IMR-90 (cell line): ENCODE results near the gene CLDN6. TPM values are rescaled to one million over a fixed set of nuclear protein-coding genes. Genes with fewer than 3 reads are reported as not detected.
A peak's percentile ranks its signal among the peaks of the same experiment; 100 is the strongest.

Experiments
- ATAC-seq: fragments of 200-7000 bp; cut with Tn5 transposase; 2 replicates; pipeline ENCODE4 v1.9.1; 2020; ENCODE audit warnings: low read depth, mild to moderate bottlenecking, moderate library complexity
- BruUV-seq: library from RNA; stranded (reverse); fragments of 400-500 nt; replicated peaks from 2 replicates; lab custom pipeline; 2021; lab: Mats Ljungman, UMichigan
- CTCF ChIA-PET: fragments of 300-600 bp; formaldehyde crosslinking; extraction: SDS; loops from one replicate; lab custom pipeline; 2021; ENCODE audit warnings: antibody characterized with exemption; lab: Yijun Ruan, JAX
- POLR2A ChIA-PET: fragments of 300-600 bp; sonication (Branson Sonifier 250); formaldehyde crosslinking; loops from one replicate; lab custom pipeline; 2022; ENCODE audit warnings: antibody characterized with exemption; ENCODE audit not compliant: unreplicated experiment; lab: Charles Lee
- DNase-seq: peaks from one replicate; pipeline ENCODE4 v3.0.0; 2013
- H2AFZ ChIP-seq: replicated peaks from 2 replicates; pipeline ENCODE3; 2013; ENCODE audit warnings: low read length, mild to moderate bottlenecking; ENCODE audit not compliant: poor library complexity
- H2AK5ac ChIP-seq: 2 replicates; pipeline ENCODE4 v1.6.1; 2013; ENCODE audit warnings: low read depth, low read length, inconsistent platforms
- H2AK9ac ChIP-seq: replicated peaks from 2 replicates; pipeline ENCODE3; 2013; ENCODE audit warnings: mild to moderate bottlenecking, low read depth, low read length, moderate library complexity; ENCODE audit not compliant: poor library complexity
- H2BK120ac ChIP-seq: 2 replicates; pipeline ENCODE4 v1.6.1; 2013; ENCODE audit warnings: low read depth, low read length, inconsistent platforms
- H2BK15ac ChIP-seq: 3 replicates; pipeline ENCODE4 v1.6.1; 2013; ENCODE audit warnings: low read depth, low read length, inconsistent platforms
- H2BK20ac ChIP-seq: 2 replicates; pipeline ENCODE4 v1.6.1; 2013; ENCODE audit warnings: low read depth, mild to moderate bottlenecking, inconsistent platforms, low read length, moderate library complexity
- H2BK5ac ChIP-seq: 2 replicates; pipeline ENCODE4 v1.6.1; 2013; ENCODE audit warnings: mild to moderate bottlenecking, low read depth, low read length, inconsistent platforms; ENCODE audit not compliant: poor library complexity, severe bottlenecking
- H3K14ac ChIP-seq: replicated peaks from 2 replicates; pipeline ENCODE4 v1.6.1; 2013; ENCODE audit warnings: low read depth, low read length, inconsistent platforms
- H3K18ac ChIP-seq: 2 replicates; pipeline ENCODE4 v1.6.1; 2013; ENCODE audit warnings: low read depth, low read length, control low read depth
- H3K23ac ChIP-seq: 2 replicates; pipeline ENCODE4 v1.6.1; 2013; ENCODE audit warnings: low read depth, low read length, inconsistent platforms
- H3K27ac ChIP-seq: 2 replicates; pipeline ENCODE4 v1.5.1; 2013; ENCODE audit warnings: mild to moderate bottlenecking, control low read depth, low read length; ENCODE audit not compliant: insufficient read depth
- H3K27me3 ChIP-seq: 2 replicates; pipeline ENCODE4 v1.6.1; 2013; ENCODE audit warnings: low read length; ENCODE audit not compliant: control insufficient read depth, insufficient read depth
- H3K36me3 ChIP-seq: 2 replicates; pipeline ENCODE4 v1.6.1; 2013; ENCODE audit warnings: low read length, mixed read lengths; ENCODE audit not compliant: control insufficient read depth, insufficient read depth
- H3K4ac ChIP-seq: 2 replicates; pipeline ENCODE4 v1.6.1; 2013; ENCODE audit warnings: low read depth, low read length, inconsistent platforms
- H3K4me1 ChIP-seq: 2 replicates; pipeline ENCODE4 v1.6.1; 2013; ENCODE audit warnings: low read length, mixed read lengths; ENCODE audit not compliant: control insufficient read depth, insufficient read depth
- H3K4me2 ChIP-seq: 2 replicates; pipeline ENCODE4 v1.6.1; 2013; ENCODE audit warnings: low read depth, mild to moderate bottlenecking, control low read depth, low read length, moderate library complexity
- H3K4me3 ChIP-seq: 2 replicates; pipeline ENCODE4 v1.5.1; 2013; ENCODE audit warnings: low read depth, mild to moderate bottlenecking, control low read depth, low read length, moderate library complexity; ENCODE audit not compliant: insufficient read depth
- H3K56ac ChIP-seq: 2 replicates; pipeline ENCODE4 v1.6.1; 2013; ENCODE audit warnings: low read length, inconsistent platforms; ENCODE audit not compliant: insufficient read depth; ENCODE audit errors: extremely low read depth
- H3K79me1 ChIP-seq, 2 experiments: 2 replicates each; pipeline ENCODE4 v1.6.1; 2013; ENCODE audit warnings: low read length in 2 of 2, inconsistent platforms in 1 of 2, low read depth in 1 of 2
- H3K9ac ChIP-seq: 2 replicates; pipeline ENCODE4 v1.6.1; 2013; ENCODE audit warnings: low read depth, low read length, control low read depth
- H3K9me1 ChIP-seq: 2 replicates; pipeline ENCODE4 v1.6.1; 2013; ENCODE audit warnings: low read length, inconsistent platforms; ENCODE audit not compliant: insufficient read depth
- H3K9me3 ChIP-seq: 2 replicates; pipeline ENCODE4 v1.6.1; 2013; ENCODE audit warnings: low read length; ENCODE audit not compliant: control insufficient read depth, insufficient read depth
- H4K20me1 ChIP-seq: 2 replicates; pipeline ENCODE4 v1.6.1; 2013; ENCODE audit warnings: low read length, inconsistent platforms; ENCODE audit not compliant: insufficient read depth
- H4K5ac ChIP-seq: 2 replicates; pipeline ENCODE4 v1.6.1; 2013; ENCODE audit warnings: mild to moderate bottlenecking, low read depth, low read length, control low read depth
- H4K8ac ChIP-seq, 2 experiments: 2 replicates each; pipeline ENCODE4 v1.6.1; 2013; ENCODE audit warnings: low read depth in 2 of 2, low read length in 2 of 2, control low read depth in 1 of 2, inconsistent platforms in 1 of 2
- H4K91ac ChIP-seq: 2 replicates; pipeline ENCODE4 v1.6.1; 2013; ENCODE audit warnings: low read depth, low read length, inconsistent platforms; ENCODE audit not compliant: insufficient read depth
- FOS ChIP-seq: fragments of 150-350 bp; IDR thresholded peaks from 2 replicates; pipeline ENCODE4 v1.6.1; 2016; ENCODE audit warnings: low read depth, low read length
- RCOR1 ChIP-seq: IDR thresholded peaks from 2 replicates; pipeline ENCODE4 v1.6.1; 2012; ENCODE audit warnings: mild to moderate bottlenecking, low read length, improper control_type of control experiment; ENCODE audit not compliant: insufficient replicate concordance
- WGBS, 2 experiments: methylation state at CpG; one replicate each; pipeline versions ENCODE4 v1.1.5 to v1.1.7; 2013; ENCODE audit warnings: missing lambda C conversion rate in 2 of 2; ENCODE audit not compliant: insufficient read length in 1 of 2; ENCODE audit errors: extremely low coverage in 2 of 2; 5-methylcytosine and 5-hydroxymethylcytosine counted together
- dilution Hi-C: fragments of 300-500 bp; cut with HindIII; formaldehyde crosslinking; loops from one replicate; pipeline ENCODE4 v1.14.3; 2018; ENCODE audit warnings: low sequenced_read_pairs; ENCODE audit not compliant: unreplicated experiment
- in situ Hi-C: fragments of 300-500 bp; cut with MboI; formaldehyde crosslinking; loops from 3 replicates; pipeline ENCODE4 v1.14.3; 2019; ENCODE audit warnings: low sequenced_read_pairs, inconsistent platforms, mixed read lengths
- intact Hi-C: fragments of 100-400 bp; cut with micrococcal nuclease; formaldehyde crosslinking; loops from 2 replicates; pipeline ENCODE4 v1.10.0; 2022
- polyA plus RNA-seq, 3 experiments: library from polyadenylated mRNA; depleted of rRNA; stranded (reverse); fragments of >200 nt; gene quantifications; 2 replicates each; pipeline ENCODE4 v1.2.3, GENCODE V29; 2012; ENCODE audit warnings: low replicate concordance in 1 of 3
- total RNA-seq: library from RNA; depleted of rRNA; stranded (reverse); fragments of >200 nt; gene quantifications from 2 replicates; pipeline ENCODE4 v1.2.3, GENCODE V29; 2012

CLDN6 gene
- total and polyA plus RNA-seq, 2 of the 4 experiments (the other 2 are of a cell fraction): 0.14 TPM; not detected in 1

DNA sequence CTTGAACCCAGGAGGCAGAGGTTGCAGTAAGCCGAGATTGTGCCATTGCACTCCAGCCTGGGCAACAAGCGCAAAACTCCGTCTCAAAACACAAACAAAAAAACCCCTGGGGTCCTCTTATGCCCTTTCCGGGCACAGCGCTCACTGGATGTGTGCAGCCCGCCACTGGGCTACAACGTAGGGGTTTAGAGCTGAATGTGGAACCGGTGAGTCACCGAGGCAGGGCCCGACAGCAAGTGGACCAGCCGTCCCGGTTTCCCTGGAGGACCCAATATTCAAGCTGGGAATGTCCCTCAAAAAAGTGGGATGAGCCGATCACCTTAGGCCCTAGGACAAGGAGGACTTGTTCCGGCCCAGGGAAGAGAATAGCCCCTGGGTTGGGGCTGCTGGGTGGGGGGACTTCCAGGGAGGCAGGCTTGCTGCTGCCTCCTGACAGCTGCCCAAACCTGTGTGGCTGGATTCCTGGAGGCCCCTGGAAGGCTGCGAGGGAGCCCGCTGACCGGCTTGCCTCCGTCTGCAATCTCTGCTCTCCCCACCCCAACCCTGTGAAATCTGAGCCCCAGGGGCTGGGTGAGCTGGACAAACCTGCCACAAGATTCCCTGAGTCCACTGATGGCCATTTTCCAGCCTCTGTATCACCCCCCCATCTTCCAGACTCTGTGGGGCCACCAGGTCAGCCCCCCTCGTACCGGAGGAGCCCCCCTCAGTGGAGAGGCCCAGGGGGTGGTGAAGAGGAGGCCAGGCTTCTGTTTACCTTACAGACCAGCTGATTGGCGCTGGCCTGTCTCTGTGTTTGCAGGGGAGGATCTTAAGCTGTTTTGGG lies 8.2 kb downstream of the CLDN6 start:
- Histone ChIP-seq H2AFZ (peak overlapping the region; percentile 70), H2AK9ac (no peak overlapping the region), H2BK20ac (no peak overlapping the region), H4K91ac (no peak overlapping the region), H3K9me1 (no peaks in the 10 kb centered on the region), H2AK5ac (no peak overlapping the region), H2BK5ac (no peak overlapping the region), H4K8ac (no peak overlapping the region), H3K9ac (no peak overlapping the region), H3K36me3 (no peaks in the 10 kb centered on the region), H3K4me3 (no peak overlapping the region), H2BK15ac (no peak overlapping the region), H3K4ac (no peak overlapping the region), H3K79me1 (no peaks in the 10 kb centered on the region), H2BK120ac (no peak overlapping the region), H3K14ac (no peak overlapping the region), H3K56ac (no peak overlapping the region), H3K23ac (no peak overlapping the region), H4K5ac (no peak overlapping the region), H3K27me3 (peaks cover 51% of the 10 kb centered on the region), H3K4me1 (peaks cover 3% of the 10 kb centered on the region; the same call in 1 of the 2 replicates), H3K18ac (no peak overlapping the region), H3K9me3 (no peaks in the 10 kb centered on the region), H3K27ac (no peak overlapping the region), H4K20me1 (peaks cover 4% of the 10 kb centered on the region; the same call in 1 of the 2 replicates), H3K4me2 (peak overlapping the region; percentile 15; the same call in 1 of the 2 replicates)
- intact Hi-C loops (no loop called here), in situ Hi-C loops (no loop called here), dilution Hi-C loops (no loop called here)
- 30% methylated on average over 5 of the region's 21 CpGs; no CpG with 5 or more reads in 1 of the 2 experiments for WGBS, 2 experiments
- POLR2A ChIA-PET: interaction anchor here (0.5 to 1.0 kb wide), 2 partner anchors 10 to 126 kb away, joined by 4 to 5 read pairs; partner anchors contain the start of gene TNFRSF12A
- CTCF ChIA-PET: no interaction called here
- ATAC-seq (peak; percentile 71), DNase-seq (peak; percentile 9)
- TF ChIP-seq FOS: peak; percentile 6; the same call in 1 of the 2 replicates
- no peak for TF ChIP-seq RCOR1
- BruUV-seq: no TSS peak
